ENCODE results near the gene ARHGAP12. TPM values are rescaled to one million over a fixed set of nuclear protein-coding genes. Genes with fewer than 3 reads are reported as not detected.

ARHGAP12 gene
- total RNA-seq = 10 to 100 TPM; 26.3 to 37.2 TPM

- no peaks in the 10 kb centered on the region for H3K36me3 ChIP-seq
- peaks cover 20 to 25% of the 10 kb centered on the region in 2 donors for H3K4me1 ChIP-seq (ENCODE audit: control insufficient read depth in 1 of 2, low read depth in 2 of 2)
- H3K9me3 ChIP-seq = no peaks in the 10 kb centered on the region
- H3K27me3 ChIP-seq (replicated peaks; ENCODE audit: insufficient read depth) = no peaks in the 10 kb centered on the region
- DNase-seq (ENCODE audit: low spot score) (peak; percentile 64), ATAC-seq (ENCODE audit: insufficient number of reproducible peaks, low FRiP score, low read depth) (peak; percentile 80)
- TF ChIP-seq, protein P1, sequence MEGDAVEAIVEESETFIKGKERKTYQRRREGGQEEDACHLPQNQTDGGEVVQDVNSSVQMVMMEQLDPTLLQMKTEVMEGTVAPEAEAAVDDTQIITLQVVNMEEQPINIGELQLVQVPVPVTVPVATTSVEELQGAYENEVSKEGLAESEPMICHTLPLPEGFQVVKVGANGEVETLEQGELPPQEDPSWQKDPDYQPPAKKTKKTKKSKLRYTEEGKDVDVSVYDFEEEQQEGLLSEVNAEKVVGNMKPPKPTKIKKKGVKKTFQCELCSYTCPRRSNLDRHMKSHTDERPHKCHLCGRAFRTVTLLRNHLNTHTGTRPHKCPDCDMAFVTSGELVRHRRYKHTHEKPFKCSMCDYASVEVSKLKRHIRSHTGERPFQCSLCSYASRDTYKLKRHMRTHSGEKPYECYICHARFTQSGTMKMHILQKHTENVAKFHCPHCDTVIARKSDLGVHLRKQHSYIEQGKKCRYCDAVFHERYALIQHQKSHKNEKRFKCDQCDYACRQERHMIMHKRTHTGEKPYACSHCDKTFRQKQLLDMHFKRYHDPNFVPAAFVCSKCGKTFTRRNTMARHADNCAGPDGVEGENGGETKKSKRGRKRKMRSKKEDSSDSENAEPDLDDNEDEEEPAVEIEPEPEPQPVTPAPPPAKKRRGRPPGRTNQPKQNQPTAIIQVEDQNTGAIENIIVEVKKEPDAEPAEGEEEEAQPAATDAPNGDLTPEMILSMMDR (IDR thresholded peaks at IDR 0.05) = no peak
- peak within 1 kb of the TSS; percentile 86 for H3K4me3 ChIP-seq
- peak within 1 kb of the TSS; percentile 91 to 95 for H3K27ac ChIP-seq
Observed at GRCh38 chr10:31928549-31929260, at the start of gene ARHGAP12. ARHGAP12 (minus strand) TSS chr10:31928831; CDS start chr10:31908855, 19,976 bp downstream.

DNA sequence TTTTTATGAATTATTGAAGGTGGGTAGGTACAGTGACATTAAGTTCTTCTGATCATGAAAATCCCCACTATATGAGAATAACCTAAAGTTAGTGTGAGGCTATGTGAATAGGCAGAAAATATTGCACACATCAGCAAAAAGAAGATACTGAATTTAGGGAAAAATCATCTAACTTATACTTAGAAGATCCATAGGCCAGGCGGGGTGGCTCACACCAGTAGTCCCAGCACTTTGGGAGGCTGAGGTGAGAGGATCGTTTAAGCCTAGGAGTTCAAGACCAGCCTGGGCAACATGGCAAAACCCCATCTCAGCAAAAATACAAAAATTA, 49.5 kb upstream of the ARHGAP12 start:
- no peaks in the 10 kb centered on the region for H3K9me3 ChIP-seq
- ATAC-seq (ENCODE audit: insufficient number of reproducible peaks, low FRiP score, low read depth) (no peak), DNase-seq (ENCODE audit: low spot score) (no peak)
- no peaks in the 10 kb centered on the region for H3K27me3 ChIP-seq (replicated peaks; ENCODE audit: insufficient read depth)
- H3K4me3 ChIP-seq = no peak overlapping the region
- no peaks in the 10 kb centered on the region for H3K36me3 ChIP-seq
- H3K4me1 ChIP-seq (ENCODE audit: control insufficient read depth in 1 of 2, low read depth in 2 of 2) = no peaks in the 10 kb centered on the region
- TF ChIP-seq, protein P1 (IDR thresholded peaks at IDR 0.05) = no peak
- no peak overlapping the region for H3K27ac ChIP-seq

GRCh38 chr10:31977440-31978155, 49.0 kb upstream of the ARHGAP12 start:
- H3K36me3 ChIP-seq = no peaks in the 10 kb centered on the region
- DNase-seq (ENCODE audit: low spot score) (no peak), ATAC-seq (ENCODE audit: insufficient number of reproducible peaks, low FRiP score, low read depth) (no peak)
- H3K4me3 ChIP-seq = no peak overlapping the region
- H3K4me1 ChIP-seq (ENCODE audit: control insufficient read depth in 1 of 2, low read depth in 2 of 2) = no peaks in the 10 kb centered on the region
- TF ChIP-seq, protein P1 (IDR thresholded peaks at IDR 0.05) = no peak
- H3K27me3 ChIP-seq (replicated peaks; ENCODE audit: insufficient read depth) = no peaks in the 10 kb centered on the region
- H3K9me3 ChIP-seq = no peaks in the 10 kb centered on the region
- H3K27ac ChIP-seq = no peak overlapping the region

DNA sequence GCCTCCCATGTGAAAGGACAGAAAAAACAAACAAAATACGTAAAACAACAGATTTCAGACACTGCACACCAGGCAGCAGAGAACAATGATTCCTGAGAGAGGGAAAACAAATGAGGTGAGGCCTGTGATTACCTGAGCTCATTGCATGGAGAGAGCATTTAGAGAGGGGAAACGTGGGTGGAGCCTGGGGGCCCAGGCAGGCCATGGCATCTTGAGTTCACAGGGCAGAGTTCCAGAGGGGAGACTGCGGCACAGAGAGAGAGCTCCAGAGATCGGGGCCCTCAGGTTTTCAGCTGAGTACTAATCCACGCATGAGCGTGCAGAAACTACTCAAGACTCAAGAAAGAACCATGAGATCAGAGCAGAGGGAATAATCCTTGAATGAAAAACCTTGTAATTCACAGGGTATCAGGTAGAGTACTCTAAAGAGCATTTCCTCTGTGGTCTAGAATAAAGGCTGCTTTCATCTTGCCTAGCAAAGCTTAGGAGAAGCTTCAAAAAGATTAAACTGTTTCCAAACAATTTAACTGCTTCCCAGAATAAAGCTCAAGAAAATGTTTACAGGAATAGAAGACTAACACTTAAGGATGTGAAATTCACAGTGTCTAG, 46.6 kb upstream of the ARHGAP12 start:
- DNase-seq (ENCODE audit: low spot score) (no peak), ATAC-seq (ENCODE audit: insufficient number of reproducible peaks, low FRiP score, low read depth) (no peak)
- H3K4me1 ChIP-seq (ENCODE audit: control insufficient read depth in 1 of 2, low read depth in 2 of 2) = no peaks in the 10 kb centered on the region
- H3K27me3 ChIP-seq (replicated peaks; ENCODE audit: insufficient read depth) = no peaks in the 10 kb centered on the region
- TF ChIP-seq, protein P1 (IDR thresholded peaks at IDR 0.05) = no peak
- H3K9me3 ChIP-seq = no peaks in the 10 kb centered on the region
- H3K4me3 ChIP-seq = no peak overlapping the region
- no peak overlapping the region for H3K27ac ChIP-seq
- H3K36me3 ChIP-seq = no peaks in the 10 kb centered on the region

GRCh38 chr10:31974434-31975124, 45.9 kb upstream of the ARHGAP12 start:
- H3K27ac ChIP-seq = no peak overlapping the region
- no peaks in the 10 kb centered on the region for H3K9me3 ChIP-seq
- TF ChIP-seq, protein P1 (IDR thresholded peaks at IDR 0.05) = no peak
- no peaks in the 10 kb centered on the region for H3K4me1 ChIP-seq (ENCODE audit: control insufficient read depth in 1 of 2, low read depth in 2 of 2)
- no peaks in the 10 kb centered on the region for H3K27me3 ChIP-seq (replicated peaks; ENCODE audit: insufficient read depth)
- DNase-seq (ENCODE audit: low spot score) = no peak
- no peak overlapping the region for H3K4me3 ChIP-seq
- no peak for ATAC-seq (ENCODE audit: insufficient number of reproducible peaks, low FRiP score, low read depth)
- H3K36me3 ChIP-seq = no peaks in the 10 kb centered on the region
